ENCODE data around the gene B9D1. TPM values are rescaled to one million over a fixed set of nuclear protein-coding genes. Genes with fewer than 3 reads are reported as not detected.

Gene B9D1
- total and polyA plus RNA-seq, 9 of the 15 experiments (the other 6 are each of a cell fraction or from before 2014, with no cell fraction given), result 8.9 to 28.0 (median 17.9) TPM

- TF ChIP-seq, protein P1, sequence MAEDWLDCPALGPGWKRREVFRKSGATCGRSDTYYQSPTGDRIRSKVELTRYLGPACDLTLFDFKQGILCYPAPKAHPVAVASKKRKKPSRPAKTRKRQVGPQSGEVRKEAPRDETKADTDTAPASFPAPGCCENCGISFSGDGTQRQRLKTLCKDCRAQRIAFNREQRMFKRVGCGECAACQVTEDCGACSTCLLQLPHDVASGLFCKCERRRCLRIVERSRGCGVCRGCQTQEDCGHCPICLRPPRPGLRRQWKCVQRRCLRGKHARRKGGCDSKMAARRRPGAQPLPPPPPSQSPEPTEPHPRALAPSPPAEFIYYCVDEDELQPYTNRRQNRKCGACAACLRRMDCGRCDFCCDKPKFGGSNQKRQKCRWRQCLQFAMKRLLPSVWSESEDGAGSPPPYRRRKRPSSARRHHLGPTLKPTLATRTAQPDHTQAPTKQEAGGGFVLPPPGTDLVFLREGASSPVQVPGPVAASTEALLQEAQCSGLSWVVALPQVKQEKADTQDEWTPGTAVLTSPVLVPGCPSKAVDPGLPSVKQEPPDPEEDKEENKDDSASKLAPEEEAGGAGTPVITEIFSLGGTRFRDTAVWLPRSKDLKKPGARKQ (CRISPR knock-in tag; IDR thresholded peaks at IDR 0.05), result no peak
- TF ChIP-seq SRSF7 (optimal IDR thresholded peaks at IDR 0.05; ENCODE audit: low read depth, low read length), result no peak
- TF ChIP-seq RAD21 (CRISPR knock-in tag; conservative IDR thresholded peaks at IDR 0.05 in 1 of 2, IDR thresholded peaks at IDR 0.05 in 1 of 2), result peak; percentile 36 to 62
- TF ChIP-seq ARID2 (IDR thresholded peaks at IDR 0.05), result no peak
- no peak for TF ChIP-seq MLLT1 (IDR thresholded peaks at IDR 0.05)
- TF ChIP-seq MAFK (IDR thresholded peaks at IDR 0.05; ENCODE audit: low read length), result no peak
- no peak for TF ChIP-seq HNRNPUL1 (IDR thresholded peaks at IDR 0.05; ENCODE audit: low read length)
Measured at GRCh38 chr17:19338031-19338990, 24.2 kb downstream of the B9D1 start (continued).

All from K562 (cell line).